HepG2 (cell line): ENCODE measurements around the gene RYR2. TPM values are rescaled to one million over a fixed set of nuclear protein-coding genes. Genes with fewer than 3 reads are reported as not detected.

ENCODE experiments used
- ATAC-seq: fragments of 200-7000 bp; cut with Tn5 transposase; 3 replicates; pipeline ENCODE4 v1.9.1; 2020; ENCODE audit warnings: mild to moderate bottlenecking, moderate library complexity
- BruUV-seq: library from RNA; stranded (reverse); fragments of 400-500 nt; replicated peaks from 2 replicates; lab custom pipeline; 2021; lab: Mats Ljungman, UMichigan
- CTCF ChIA-PET: fragments of 300-600 bp; formaldehyde crosslinking; extraction: SDS; loops from one replicate; lab custom pipeline; 2021; ENCODE audit warnings: low total read pairs, inconsistent platforms, low intra/inter-chr PET ratio; lab: Yijun Ruan, JAX
- POLR2A ChIA-PET: fragments of 350-600 bp; sonication (Branson Sonifier 250); formaldehyde crosslinking; loops from one replicate; lab custom pipeline; 2020; ENCODE audit warnings: antibody characterized with exemption, inconsistent platforms; lab: Yijun Ruan, JAX
- DNase-seq: peaks from one replicate; pipeline ENCODE4 v3.0.0-alpha.2; 2015; ENCODE audit warnings: low spot score
- FAIRE-seq: peaks from 3 replicates; lab custom pipeline; 2011; peaks lifted over from hg19 to GRCh38; lab: Jason Lieb, UNC
- H2AFZ ChIP-seq: one replicate; pipeline ENCODE4 v1.6.1; 2011; ENCODE audit warnings: low read length, inconsistent platforms
- H3K27ac ChIP-seq: fragments of 300-600 bp; 3 replicates; pipeline ENCODE4 v1.8.0; 2011; ENCODE audit warnings: mixed run types, mild to moderate bottlenecking, mixed read lengths, low read length, inconsistent platforms; ENCODE audit not compliant: insufficient read depth; ENCODE audit errors: extremely low read length
- H3K27me3 ChIP-seq, 2 experiments: fragments of 200-600 bp in 1 of 2; 2 replicates in 1 of 2; 3 replicates in 1 of 2; pipeline versions ENCODE4 v1.6.0 to v1.8.0; 2011; ENCODE audit warnings: low read length in 2 of 2, mild to moderate bottlenecking in 2 of 2, moderate library complexity in 2 of 2, inconsistent platforms in 1 of 2; ENCODE audit not compliant: insufficient read depth in 2 of 2, control insufficient read depth in 1 of 2
- H3K36me3 ChIP-seq, 2 experiments: fragments of 200-600 bp in 1 of 2; replicated peaks in 1 of 2; 2 replicates in 1 of 2; 3 replicates in 1 of 2; pipeline versions ENCODE4 v1.5.1 to v1.8.0; 2011; ENCODE audit warnings: low read length in 2 of 2, inconsistent platforms in 1 of 2; ENCODE audit not compliant: insufficient read depth in 2 of 2, control insufficient read depth in 1 of 2
- H3K4me1 ChIP-seq: 2 replicates; pipeline ENCODE4 v1.5.1; 2012; ENCODE audit warnings: low read length, inconsistent platforms; ENCODE audit not compliant: insufficient read depth
- H3K4me2 ChIP-seq: 2 replicates; pipeline ENCODE4 v1.6.0; 2011; ENCODE audit warnings: low read depth, low read length, inconsistent platforms
- H3K4me3 ChIP-seq, 3 experiments: fragments of 200-600 bp in 1 of 3; sonication (generic), shearing (Covaris generic) in 1 of 3; replicated peaks in 1 of 3; 2 replicates each; pipeline ENCODE4 v1.5.1; 2011 to 2016; ENCODE audit warnings: low read length in 3 of 3, inconsistent platforms in 2 of 3, low read depth in 2 of 3, mild to moderate bottlenecking in 2 of 3, control low read depth in 1 of 3, mixed read lengths in 1 of 3; ENCODE audit not compliant: insufficient read depth in 1 of 3
- H3K79me2 ChIP-seq: one replicate; pipeline ENCODE4 v1.6.1; 2011; ENCODE audit warnings: low read length, inconsistent platforms; ENCODE audit not compliant: insufficient read depth
- H3K9ac ChIP-seq: 2 replicates; pipeline ENCODE4 v1.6.0; 2011; ENCODE audit warnings: mild to moderate bottlenecking, low read depth, low read length, inconsistent platforms; ENCODE audit not compliant: insufficient read depth
- H3K9me3 ChIP-seq: 2 replicates; pipeline ENCODE4 v1.5.1; 2012; ENCODE audit warnings: mild to moderate bottlenecking, low read length
- H4K20me1 ChIP-seq: 2 replicates; pipeline ENCODE4 v1.6.0; 2011; ENCODE audit warnings: inconsistent platforms, mild to moderate bottlenecking, low read length, moderate library complexity; ENCODE audit not compliant: insufficient read depth
- JUNB ChIP-seq: sonication (generic); formaldehyde crosslinking; IDR thresholded peaks from 2 replicates; pipeline ENCODE4 v1.8.0; 2022; ENCODE audit warnings: missing genetic modification reagents, mild to moderate bottlenecking, borderline replicate concordance
- SP140L ChIP-seq: sonication (generic); formaldehyde crosslinking; IDR thresholded peaks from 2 replicates; pipeline ENCODE4 v1.4.0; 2020; ENCODE audit warnings: missing genetic modification reagents, borderline replicate concordance
- SRF ChIP-seq: IDR thresholded peaks from 2 replicates; pipeline ENCODE4 v1.6.1; 2011; ENCODE audit warnings: mild to moderate bottlenecking, low read depth, low read length, moderate library complexity
- TBP ChIP-seq: sonication (generic); formaldehyde crosslinking; IDR thresholded peaks from 2 replicates; pipeline ENCODE4 v1.5.0; 2020; ENCODE audit warnings: missing genetic modification reagents
- WIZ ChIP-seq: sonication (generic); formaldehyde crosslinking; IDR thresholded peaks from 2 replicates; pipeline ENCODE4 v1.5.1; 2020; ENCODE audit warnings: mild to moderate bottlenecking, missing genetic modification reagents
- ZNF180 ChIP-seq: sonication (generic); formaldehyde crosslinking; IDR thresholded peaks from 2 replicates; pipeline ENCODE4 v1.4.0; 2020; ENCODE audit warnings: low read depth, missing genetic modification reagents, borderline replicate concordance
- ZNF282 ChIP-seq: fragments of 450-650 bp; IDR thresholded peaks from 2 replicates; pipeline ENCODE4 v1.6.1; 2018; ENCODE audit not compliant: partially characterized antibody
- ZNF782 ChIP-seq: sonication (generic); formaldehyde crosslinking; IDR thresholded peaks from 2 replicates; pipeline ENCODE4 v1.4.0; 2020; ENCODE audit warnings: missing genetic modification reagents, mild to moderate bottlenecking, borderline replicate concordance
- WGBS: methylation state at CpG from one replicate; pipeline ENCODE4 v1.1.6; 2017; ENCODE audit warnings: low lambda C conversion rate; 5-methylcytosine and 5-hydroxymethylcytosine counted together
- in situ Hi-C: cut with HindIII; loops from 2 replicates; pipeline ENCODE4 v1.10.0; 2017; ENCODE audit warnings: low pct_unique_long_range_greater_than_20kb; ENCODE audit not compliant: extremely low pct_ligation_motif_present
- intact Hi-C: fragments of 100-400 bp; cut with micrococcal nuclease; formaldehyde crosslinking; loops from one replicate; pipeline ENCODE4 v1.10.0; 2022; ENCODE audit not compliant: unreplicated experiment
- polyA plus RNA-seq, 8 experiments: library from polyadenylated mRNA; depleted of rRNA in 3 of 8; stranded (reverse) in 7 of 8; unstranded in 1 of 8; fragments of >200 nt; fragmentation: Illumina TruSeq in 4 of 8; extraction: Trizol in 4 of 8; gene quantifications; 2 replicates each; pipeline versions ENCODE4 v1.2.1 to v1.2.3, GENCODE V29; 2011 to 2016; ENCODE audit warnings: low read depth in 4 of 8, missing spikeins in 1 of 8, mixed read lengths in 1 of 8; ENCODE audit not compliant: insufficient read depth in 1 of 8
- total RNA-seq, 5 experiments: library from RNA; depleted of rRNA; stranded (reverse); fragments of >200 nt; fragmentation: Illumina TruSeq; extraction: Trizol; gene quantifications; 2 replicates each; pipeline ENCODE4 v1.2.3, GENCODE V29; 2016; ENCODE audit warnings: low read depth in 1 of 5
- TF ChIP-seq, protein P1 (sequence below): sonication (generic); formaldehyde crosslinking; IDR thresholded peaks from 2 replicates; pipeline ENCODE4 v1.4.0; 2020; ENCODE audit warnings: missing genetic modification reagents
- TF ChIP-seq, protein P2 (sequence below): sonication (generic); formaldehyde crosslinking; IDR thresholded peaks from 2 replicates; pipeline ENCODE4 v1.8.0; 2022; ENCODE audit warnings: mild to moderate bottlenecking, missing genetic modification reagents, moderate library complexity
- TF ChIP-seq, protein P3 (sequence below): sonication (generic); formaldehyde crosslinking; IDR thresholded peaks from 2 replicates; pipeline ENCODE4 v1.4.0; 2020; ENCODE audit warnings: missing genetic modification reagents
- TF ChIP-seq, protein P4 (sequence below): IDR thresholded peaks from 2 replicates; pipeline ENCODE4 v1.4.0; 2020; ENCODE audit warnings: mild to moderate bottlenecking, missing genetic modification reagents
- TF ChIP-seq, protein P5 (sequence below): sonication (generic); formaldehyde crosslinking; IDR thresholded peaks from 2 replicates; pipeline ENCODE4 v1.8.1; 2023; ENCODE audit warnings: mild to moderate bottlenecking, missing genetic modification reagents, borderline replicate concordance
- TF ChIP-seq, protein P6 (sequence below): sonication (generic); formaldehyde crosslinking; IDR thresholded peaks from 2 replicates; pipeline ENCODE4 v1.8.1; 2023; ENCODE audit warnings: missing genetic modification reagents, mild to moderate bottlenecking, borderline replicate concordance

Gene RYR2
- total and polyA plus RNA-seq, 2 of the 13 experiments (the other 11 are each of a cell fraction or from before 2014, with no cell fraction given) = not detected

DNA sequence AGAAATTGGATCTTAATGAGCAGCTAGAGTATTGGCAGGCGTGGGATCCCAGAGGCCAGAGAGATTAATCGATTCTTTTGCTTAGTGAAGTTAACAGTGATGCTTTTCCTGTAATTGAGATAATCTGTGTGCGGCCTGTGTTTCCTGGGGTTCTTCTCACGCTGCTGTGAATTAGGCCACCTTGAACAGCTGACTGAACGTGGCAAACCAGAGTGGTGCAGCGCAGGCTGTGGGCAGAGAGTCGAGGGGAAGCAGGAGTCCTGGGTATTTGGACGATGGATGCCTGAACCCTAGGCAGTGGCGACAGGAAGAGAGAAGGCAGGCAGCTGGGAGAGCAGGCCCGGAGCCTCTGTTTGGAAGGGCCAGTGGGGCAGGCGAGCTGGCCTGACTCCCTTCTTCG lies 51.7 kb downstream of the RYR2 start:
- Histone ChIP-seq H3K4me3 (no peak overlapping the region), H3K36me3 (no peaks in the 10 kb centered on the region), H3K79me2 (no peaks in the 10 kb centered on the region), H2AFZ (no peak overlapping the region), H3K9ac (no peak overlapping the region), H3K27ac (no peak overlapping the region), H3K4me1 (no peaks in the 10 kb centered on the region), H3K27me3 (peaks cover 0 to 7% of the 10 kb centered on the region in 2 experiments; a peak in 4 of 5 replicates), H3K4me2 (no peak overlapping the region), H3K9me3 (no peaks in the 10 kb centered on the region), H4K20me1 (no peaks in the 10 kb centered on the region)
- POLR2A ChIA-PET = no interaction called here
- WGBS = 7% methylated on average over 9 of the region's 12 CpGs
- DNase-seq (no peak), FAIRE-seq (no peak), ATAC-seq (no peak)
- intact Hi-C loops (no loop called here), in situ Hi-C loops (no loop called here)
- CTCF ChIA-PET = no interaction called here
- no TSS peak for BruUV-seq
- no peak for TF ChIP-seq SP140L (CRISPR knock-in tag)
- TF ChIP-seq ZNF282 = no peak
- TF ChIP-seq ZNF782 (CRISPR knock-in tag) = no peak
- TF ChIP-seq WIZ (CRISPR knock-in tag) = no peak
- TF ChIP-seq, protein P1, sequence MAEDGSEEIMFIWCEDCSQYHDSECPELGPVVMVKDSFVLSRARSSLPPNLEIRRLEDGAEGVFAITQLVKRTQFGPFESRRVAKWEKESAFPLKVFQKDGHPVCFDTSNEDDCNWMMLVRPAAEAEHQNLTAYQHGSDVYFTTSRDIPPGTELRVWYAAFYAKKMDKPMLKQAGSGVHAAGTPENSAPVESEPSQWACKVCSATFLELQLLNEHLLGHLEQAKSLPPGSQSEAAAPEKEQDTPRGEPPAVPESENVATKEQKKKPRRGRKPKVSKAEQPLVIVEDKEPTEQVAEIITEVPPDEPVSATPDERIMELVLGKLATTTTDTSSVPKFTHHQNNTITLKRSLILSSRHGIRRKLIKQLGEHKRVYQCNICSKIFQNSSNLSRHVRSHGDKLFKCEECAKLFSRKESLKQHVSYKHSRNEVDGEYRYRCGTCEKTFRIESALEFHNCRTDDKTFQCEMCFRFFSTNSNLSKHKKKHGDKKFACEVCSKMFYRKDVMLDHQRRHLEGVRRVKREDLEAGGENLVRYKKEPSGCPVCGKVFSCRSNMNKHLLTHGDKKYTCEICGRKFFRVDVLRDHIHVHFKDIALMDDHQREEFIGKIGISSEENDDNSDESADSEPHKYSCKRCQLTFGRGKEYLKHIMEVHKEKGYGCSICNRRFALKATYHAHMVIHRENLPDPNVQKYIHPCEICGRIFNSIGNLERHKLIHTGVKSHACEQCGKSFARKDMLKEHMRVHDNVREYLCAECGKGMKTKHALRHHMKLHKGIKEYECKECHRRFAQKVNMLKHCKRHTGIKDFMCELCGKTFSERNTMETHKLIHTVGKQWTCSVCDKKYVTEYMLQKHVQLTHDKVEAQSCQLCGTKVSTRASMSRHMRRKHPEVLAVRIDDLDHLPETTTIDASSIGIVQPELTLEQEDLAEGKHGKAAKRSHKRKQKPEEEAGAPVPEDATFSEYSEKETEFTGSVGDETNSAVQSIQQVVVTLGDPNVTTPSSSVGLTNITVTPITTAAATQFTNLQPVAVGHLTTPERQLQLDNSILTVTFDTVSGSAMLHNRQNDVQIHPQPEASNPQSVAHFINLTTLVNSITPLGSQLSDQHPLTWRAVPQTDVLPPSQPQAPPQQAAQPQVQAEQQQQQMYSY (CRISPR knock-in tag) = no peak
- TF ChIP-seq, protein P2, sequence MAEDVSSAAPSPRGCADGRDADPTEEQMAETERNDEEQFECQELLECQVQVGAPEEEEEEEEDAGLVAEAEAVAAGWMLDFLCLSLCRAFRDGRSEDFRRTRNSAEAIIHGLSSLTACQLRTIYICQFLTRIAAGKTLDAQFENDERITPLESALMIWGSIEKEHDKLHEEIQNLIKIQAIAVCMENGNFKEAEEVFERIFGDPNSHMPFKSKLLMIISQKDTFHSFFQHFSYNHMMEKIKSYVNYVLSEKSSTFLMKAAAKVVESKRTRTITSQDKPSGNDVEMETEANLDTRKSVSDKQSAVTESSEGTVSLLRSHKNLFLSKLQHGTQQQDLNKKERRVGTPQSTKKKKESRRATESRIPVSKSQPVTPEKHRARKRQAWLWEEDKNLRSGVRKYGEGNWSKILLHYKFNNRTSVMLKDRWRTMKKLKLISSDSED = no peak
- TF ChIP-seq, protein P3, sequence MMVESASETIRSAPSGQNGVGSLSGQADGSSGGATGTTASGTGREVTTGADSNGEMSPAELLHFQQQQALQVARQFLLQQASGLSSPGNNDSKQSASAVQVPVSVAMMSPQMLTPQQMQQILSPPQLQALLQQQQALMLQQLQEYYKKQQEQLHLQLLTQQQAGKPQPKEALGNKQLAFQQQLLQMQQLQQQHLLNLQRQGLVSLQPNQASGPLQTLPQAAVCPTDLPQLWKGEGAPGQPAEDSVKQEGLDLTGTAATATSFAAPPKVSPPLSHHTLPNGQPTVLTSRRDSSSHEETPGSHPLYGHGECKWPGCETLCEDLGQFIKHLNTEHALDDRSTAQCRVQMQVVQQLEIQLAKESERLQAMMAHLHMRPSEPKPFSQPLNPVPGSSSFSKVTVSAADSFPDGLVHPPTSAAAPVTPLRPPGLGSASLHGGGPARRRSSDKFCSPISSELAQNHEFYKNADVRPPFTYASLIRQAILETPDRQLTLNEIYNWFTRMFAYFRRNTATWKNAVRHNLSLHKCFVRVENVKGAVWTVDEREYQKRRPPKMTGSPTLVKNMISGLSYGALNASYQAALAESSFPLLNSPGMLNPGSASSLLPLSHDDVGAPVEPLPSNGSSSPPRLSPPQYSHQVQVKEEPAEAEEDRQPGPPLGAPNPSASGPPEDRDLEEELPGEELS = no peak
- TF ChIP-seq SRF = no peak
- no peak for TF ChIP-seq ZNF180 (CRISPR knock-in tag)
- TF ChIP-seq, protein P4, sequence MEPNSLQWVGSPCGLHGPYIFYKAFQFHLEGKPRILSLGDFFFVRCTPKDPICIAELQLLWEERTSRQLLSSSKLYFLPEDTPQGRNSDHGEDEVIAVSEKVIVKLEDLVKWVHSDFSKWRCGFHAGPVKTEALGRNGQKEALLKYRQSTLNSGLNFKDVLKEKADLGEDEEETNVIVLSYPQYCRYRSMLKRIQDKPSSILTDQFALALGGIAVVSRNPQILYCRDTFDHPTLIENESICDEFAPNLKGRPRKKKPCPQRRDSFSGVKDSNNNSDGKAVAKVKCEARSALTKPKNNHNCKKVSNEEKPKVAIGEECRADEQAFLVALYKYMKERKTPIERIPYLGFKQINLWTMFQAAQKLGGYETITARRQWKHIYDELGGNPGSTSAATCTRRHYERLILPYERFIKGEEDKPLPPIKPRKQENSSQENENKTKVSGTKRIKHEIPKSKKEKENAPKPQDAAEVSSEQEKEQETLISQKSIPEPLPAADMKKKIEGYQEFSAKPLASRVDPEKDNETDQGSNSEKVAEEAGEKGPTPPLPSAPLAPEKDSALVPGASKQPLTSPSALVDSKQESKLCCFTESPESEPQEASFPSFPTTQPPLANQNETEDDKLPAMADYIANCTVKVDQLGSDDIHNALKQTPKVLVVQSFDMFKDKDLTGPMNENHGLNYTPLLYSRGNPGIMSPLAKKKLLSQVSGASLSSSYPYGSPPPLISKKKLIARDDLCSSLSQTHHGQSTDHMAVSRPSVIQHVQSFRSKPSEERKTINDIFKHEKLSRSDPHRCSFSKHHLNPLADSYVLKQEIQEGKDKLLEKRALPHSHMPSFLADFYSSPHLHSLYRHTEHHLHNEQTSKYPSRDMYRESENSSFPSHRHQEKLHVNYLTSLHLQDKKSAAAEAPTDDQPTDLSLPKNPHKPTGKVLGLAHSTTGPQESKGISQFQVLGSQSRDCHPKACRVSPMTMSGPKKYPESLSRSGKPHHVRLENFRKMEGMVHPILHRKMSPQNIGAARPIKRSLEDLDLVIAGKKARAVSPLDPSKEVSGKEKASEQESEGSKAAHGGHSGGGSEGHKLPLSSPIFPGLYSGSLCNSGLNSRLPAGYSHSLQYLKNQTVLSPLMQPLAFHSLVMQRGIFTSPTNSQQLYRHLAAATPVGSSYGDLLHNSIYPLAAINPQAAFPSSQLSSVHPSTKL = no peak
- TF ChIP-seq, protein P5, sequence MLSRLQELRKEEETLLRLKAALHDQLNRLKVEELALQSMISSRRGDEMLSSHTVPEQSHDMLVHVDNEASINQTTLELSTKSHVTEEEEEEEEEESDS (CRISPR knock-in tag) = no peak
- TF ChIP-seq TBP (CRISPR knock-in tag) = no peak
- TF ChIP-seq JUNB (CRISPR knock-in tag) = no peak
- TF ChIP-seq, protein P6, sequence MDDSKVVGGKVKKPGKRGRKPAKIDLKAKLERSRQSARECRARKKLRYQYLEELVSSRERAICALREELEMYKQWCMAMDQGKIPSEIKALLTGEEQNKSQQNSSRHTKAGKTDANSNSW (CRISPR knock-in tag) = no peak
